Activated CD4-positive, alpha-beta T cell treated with anti-CD3 and anti-CD28 coated beads for 1 hour (primary cell): ENCODE data around the gene SYT14.
"Not testable (repeated sequence)": the region's sequence is repeated elsewhere in the genome, so short reads cannot be mapped to it uniquely, and the experiment has no call there.

Experiments
- DNase-seq: peaks from one replicate; pipeline ENCODE4 v3.0.0-alpha.2; 2020

Gene SYT14

GRCh38 chr1:210031473-210031872 is 93.5 kb downstream of the SYT14 start:
- DNase-seq, result no peak

- DNase-seq, result no peak
These were observed 105.0 kb downstream of the SYT14 start for GRCh38 chr1:210043058-210043457.

GRCh38 chr1:210049616-210050015 is 111.6 kb downstream of the SYT14 start:
- DNase-seq, result no peak

GRCh38 chr1:210050491-210050890 is 112.5 kb downstream of the SYT14 start:
- DNase-seq, result not testable (repeated sequence)

GRCh38 chr1:210053126-210053525 is 115.1 kb downstream of the SYT14 start:
- no peak for DNase-seq

- DNase-seq, result no peak
These were observed 119.6 kb downstream of the SYT14 start for GRCh38 chr1:210057593-210057992.

GRCh38 chr1:210061992-210062391 is 124.0 kb downstream of the SYT14 start:
- DNase-seq, result no peak

GRCh38 chr1:210070531-210070930 is 132.5 kb downstream of the SYT14 start:
- no peak for DNase-seq

GRCh38 chr1:210072129-210072528 is 134.1 kb downstream of the SYT14 start:
- DNase-seq, result no peak

GRCh38 chr1:210072896-210073504 is 135.0 kb downstream of the SYT14 start:
- no peak for DNase-seq

- no peak for DNase-seq
These were observed 136.9 kb downstream of the SYT14 start for GRCh38 chr1:210074904-210075303.

- no peak for DNase-seq
These were observed 138.6 kb downstream of the SYT14 start for GRCh38 chr1:210076620-210077019.

- no peak for DNase-seq
These were observed 143.5 kb downstream of the SYT14 start for GRCh38 chr1:210081494-210081893.

GRCh38 chr1:210085359-210085758 is 147.3 kb downstream of the SYT14 start:
- DNase-seq, result no peak

GRCh38 chr1:210087058-210087457 is 149.0 kb downstream of the SYT14 start:
- DNase-seq, result no peak

- no peak for DNase-seq
These were observed 151.8 kb downstream of the SYT14 start for GRCh38 chr1:210089855-210090254.

GRCh38 chr1:210092366-210092765 is 154.3 kb downstream of the SYT14 start:
- DNase-seq, result no peak

GRCh38 chr1:210093461-210093860 is 155.4 kb downstream of the SYT14 start:
- no peak for DNase-seq

- no peak for DNase-seq
These were observed 160.3 kb downstream of the SYT14 start for GRCh38 chr1:210098356-210098755.

GRCh38 chr1:210099921-210100320 is 161.9 kb downstream of the SYT14 start:
- no peak for DNase-seq

GRCh38 chr1:210104103-210104502 is 166.1 kb downstream of the SYT14 start:
- no peak for DNase-seq

- DNase-seq, result not testable (repeated sequence)
These were observed 174.9 kb downstream of the SYT14 start for GRCh38 chr1:210112906-210113305.

- no peak for DNase-seq
These were observed 179.2 kb downstream of the SYT14 start for GRCh38 chr1:210117198-210117597.

- no peak for DNase-seq
These were observed 179.7 kb downstream of the SYT14 start for GRCh38 chr1:210117681-210118170.

- DNase-seq, result no peak
These were observed 185.4 kb downstream of the SYT14 start for GRCh38 chr1:210123383-210123782.
